ENCODE measurements around the gene BMERB1.

GRCh38 chr16:15459791-15460190, 25.4 kb downstream of the BMERB1 start:
- TF ChIP-seq CTCF (IDR thresholded peaks at IDR 0.05) (no peak), ZNF263 (CRISPR knock-in tag; IDR thresholded peaks at IDR 0.05; ENCODE audit: low read depth) (no peak), CREB1 (CRISPR knock-in tag; IDR thresholded peaks at IDR 0.05) (no peak), OVOL2 (CRISPR knock-in tag; IDR thresholded peaks at IDR 0.05; ENCODE audit: borderline replicate concordance) (no peak), KAT7 (CRISPR knock-in tag; IDR thresholded peaks at IDR 0.05; ENCODE audit: borderline replicate concordance) (no peak), ZMAT4 (CRISPR knock-in tag; IDR thresholded peaks at IDR 0.05) (no peak), GABPB1 (CRISPR knock-in tag; IDR thresholded peaks at IDR 0.05) (no peak), ARID4B (CRISPR knock-in tag; IDR thresholded peaks at IDR 0.05; ENCODE audit: borderline replicate concordance) (no peak), ATF3 (CRISPR knock-in tag; conservative IDR thresholded peaks at IDR 0.05) (no peak), FOXP1 (CRISPR knock-in tag; IDR thresholded peaks at IDR 0.05; ENCODE audit: borderline replicate concordance) (no peak)
- TF ChIP-seq, protein P1, sequence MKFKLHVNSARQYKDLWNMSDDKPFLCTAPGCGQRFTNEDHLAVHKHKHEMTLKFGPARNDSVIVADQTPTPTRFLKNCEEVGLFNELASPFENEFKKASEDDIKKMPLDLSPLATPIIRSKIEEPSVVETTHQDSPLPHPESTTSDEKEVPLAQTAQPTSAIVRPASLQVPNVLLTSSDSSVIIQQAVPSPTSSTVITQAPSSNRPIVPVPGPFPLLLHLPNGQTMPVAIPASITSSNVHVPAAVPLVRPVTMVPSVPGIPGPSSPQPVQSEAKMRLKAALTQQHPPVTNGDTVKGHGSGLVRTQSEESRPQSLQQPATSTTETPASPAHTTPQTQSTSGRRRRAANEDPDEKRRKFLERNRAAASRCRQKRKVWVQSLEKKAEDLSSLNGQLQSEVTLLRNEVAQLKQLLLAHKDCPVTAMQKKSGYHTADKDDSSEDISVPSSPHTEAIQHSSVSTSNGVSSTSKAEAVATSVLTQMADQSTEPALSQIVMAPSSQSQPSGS (CRISPR knock-in tag; IDR thresholded peaks at IDR 0.05; ENCODE audit: borderline replicate concordance, low read depth) = no peak
- TF ChIP-seq, protein P2, sequence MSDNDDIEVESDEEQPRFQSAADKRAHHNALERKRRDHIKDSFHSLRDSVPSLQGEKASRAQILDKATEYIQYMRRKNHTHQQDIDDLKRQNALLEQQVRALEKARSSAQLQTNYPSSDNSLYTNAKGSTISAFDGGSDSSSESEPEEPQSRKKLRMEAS (CRISPR knock-in tag; IDR thresholded peaks at IDR 0.05) = no peak
